Mesenchymal stem cell (in vitro differentiated cells and primary cell): ENCODE results near the gene SCN2A.
"Not testable (repeated sequence)": the region's sequence is repeated elsewhere in the genome, so short reads cannot be mapped to it uniquely, and the experiment has no call there.

ENCODE experiments used
- DNase-seq: peaks from one replicate; pipeline ENCODE4 v3.0.0-alpha.2; 2013
- H2AFZ ChIP-seq: one replicate; pipeline ENCODE4 v1.6.1; 2013; ENCODE audit warnings: low read depth, mild to moderate bottlenecking, control low read depth, inconsistent platforms, low read length, moderate library complexity
- H2AK5ac ChIP-seq: 2 replicates; pipeline ENCODE4 v1.6.1; 2013; ENCODE audit warnings: low read length, moderate library complexity, mild to moderate bottlenecking, inconsistent platforms; ENCODE audit not compliant: severe bottlenecking
- H2BK120ac ChIP-seq: one replicate; pipeline ENCODE4 v1.6.1; 2013; ENCODE audit warnings: low read depth, mild to moderate bottlenecking, inconsistent platforms, low read length, moderate library complexity
- H2BK12ac ChIP-seq, 2 experiments: one replicate each; pipeline ENCODE4 v1.6.1; 2013; ENCODE audit warnings: inconsistent platforms in 2 of 2, low read length in 2 of 2, mild to moderate bottlenecking in 2 of 2, moderate library complexity in 2 of 2, control low read depth in 1 of 2
- H2BK15ac ChIP-seq: one replicate; pipeline ENCODE4 v1.6.1; 2013; ENCODE audit warnings: mild to moderate bottlenecking, low read depth, inconsistent platforms; ENCODE audit not compliant: poor library complexity, severe bottlenecking
- H2BK5ac ChIP-seq: 2 replicates; pipeline ENCODE4 v1.6.1; 2013; ENCODE audit warnings: low read depth, mild to moderate bottlenecking, low read length, control low read depth, inconsistent platforms; ENCODE audit not compliant: poor library complexity, severe bottlenecking
- H3K14ac ChIP-seq, 2 experiments: one replicate each; pipeline ENCODE4 v1.6.1; 2013; ENCODE audit warnings: inconsistent platforms in 2 of 2, low read length in 2 of 2, control low read depth in 1 of 2, mild to moderate bottlenecking in 1 of 2, moderate library complexity in 1 of 2
- H3K18ac ChIP-seq, 2 experiments: one replicate each; pipeline ENCODE4 v1.6.1; 2013; ENCODE audit warnings: inconsistent platforms in 2 of 2, low read length in 2 of 2, control low read depth in 1 of 2, low read depth in 1 of 2, mild to moderate bottlenecking in 1 of 2
- H3K23ac ChIP-seq, 2 experiments: one replicate each; pipeline ENCODE4 v1.6.1; 2013; ENCODE audit warnings: inconsistent platforms in 2 of 2, low read length in 2 of 2, mild to moderate bottlenecking in 2 of 2, moderate library complexity in 2 of 2, control low read depth in 1 of 2
- H3K27ac ChIP-seq: 2 replicates; pipeline ENCODE4 v1.5.1; 2013; ENCODE audit warnings: mild to moderate bottlenecking, moderate library complexity, low read length, control low read depth, inconsistent platforms; ENCODE audit not compliant: poor library complexity, severe bottlenecking
- H3K27me3 ChIP-seq, 2 experiments: 2 replicates each; pipeline versions ENCODE4 v1.6.1 to v1.7.0; 2013; ENCODE audit warnings: low read length in 2 of 2, mild to moderate bottlenecking in 2 of 2, moderate library complexity in 2 of 2, control low read depth in 1 of 2, inconsistent platforms in 1 of 2; ENCODE audit not compliant: control insufficient read depth in 1 of 2, insufficient read depth in 1 of 2
- H3K36me3 ChIP-seq, 2 experiments: 2 replicates each; pipeline versions ENCODE4 v1.6.1 to v1.7.0; 2013; ENCODE audit warnings: low read length in 2 of 2, control low read depth in 1 of 2, inconsistent platforms in 1 of 2, low read depth in 1 of 2, mild to moderate bottlenecking in 1 of 2; ENCODE audit not compliant: insufficient read depth in 2 of 2, control insufficient read depth in 1 of 2
- H3K4ac ChIP-seq, 2 experiments: one replicate each; pipeline ENCODE4 v1.6.1; 2013; ENCODE audit warnings: inconsistent platforms in 2 of 2, low read length in 2 of 2, mild to moderate bottlenecking in 2 of 2, moderate library complexity in 2 of 2, control low read depth in 1 of 2, low read depth in 1 of 2
- H3K4me1 ChIP-seq: 2 replicates; pipeline ENCODE4 v1.6.1; 2013; ENCODE audit warnings: low read depth, low read length, control low read depth; ENCODE audit not compliant: control insufficient read depth, insufficient read depth
- H3K4me2 ChIP-seq: 2 replicates; pipeline ENCODE4 v1.6.1; 2013; ENCODE audit warnings: low read length, mild to moderate bottlenecking, inconsistent platforms; ENCODE audit not compliant: poor library complexity, severe bottlenecking
- H3K4me3 ChIP-seq, 2 experiments: 2 replicates each; pipeline versions ENCODE4 v1.5.1 to v1.7.0; 2013; ENCODE audit warnings: low read length in 2 of 2, mild to moderate bottlenecking in 2 of 2, control low read depth in 1 of 2, low read depth in 1 of 2; ENCODE audit not compliant: insufficient read depth in 1 of 2
- H3K79me1 ChIP-seq: replicated peaks from 2 replicates; pipeline ENCODE4 v1.6.1; 2013; ENCODE audit warnings: mild to moderate bottlenecking, control low read depth, low read length, inconsistent platforms; ENCODE audit not compliant: poor library complexity, severe bottlenecking
- H3K9ac ChIP-seq: 2 replicates; pipeline ENCODE4 v1.7.0; 2013; ENCODE audit warnings: mild to moderate bottlenecking, low read length, moderate library complexity
- H3K9me3 ChIP-seq: 2 replicates; pipeline ENCODE4 v1.7.0; 2013; ENCODE audit warnings: mild to moderate bottlenecking, low read length; ENCODE audit not compliant: control insufficient read depth
- H4K8ac ChIP-seq: one replicate; pipeline ENCODE4 v1.6.1; 2013; ENCODE audit warnings: inconsistent platforms, mild to moderate bottlenecking, low read length, moderate library complexity
- H4K91ac ChIP-seq: one replicate; pipeline ENCODE4 v1.6.1; 2013; ENCODE audit warnings: mild to moderate bottlenecking, low read length, inconsistent platforms
- WGBS: methylation state at CpG from one replicate; pipeline ENCODE4 v1.1.7; 2013; ENCODE audit warnings: mixed read lengths; 5-methylcytosine and 5-hydroxymethylcytosine counted together

Gene SCN2A

GRCh38 chr2:165390875-165391274 is 151.7 kb downstream of the SCN2A start:
- H4K91ac ChIP-seq: no peak overlapping the region
- no peak overlapping the region for H3K4me3 ChIP-seq
- H3K79me1 ChIP-seq: no peaks in the 10 kb centered on the region
- no peak overlapping the region for H3K9ac ChIP-seq
- H2AFZ ChIP-seq: no peak overlapping the region
- H2BK15ac ChIP-seq: no peak overlapping the region
- H3K27me3 ChIP-seq: no peaks in the 10 kb centered on the region
- no peaks in the 10 kb centered on the region for H3K9me3 ChIP-seq
- no peak for DNase-seq
- no peak overlapping the region for H4K8ac ChIP-seq
- H2BK12ac ChIP-seq: no peak overlapping the region
- peaks cover 0 to 7% of the 10 kb centered on the region in 2 experiments for H3K36me3 ChIP-seq
- no peak overlapping the region for H2AK5ac ChIP-seq
- H3K14ac ChIP-seq: no peak overlapping the region
- no peak overlapping the region for H3K18ac ChIP-seq
- H3K4ac ChIP-seq: no peak overlapping the region
- H3K4me2 ChIP-seq: no peak overlapping the region
- no peak overlapping the region for H3K23ac ChIP-seq
- H2BK120ac ChIP-seq: no peak overlapping the region
- H2BK5ac ChIP-seq: no peak overlapping the region
- no peaks in the 10 kb centered on the region for H3K4me1 ChIP-seq
- no peak overlapping the region for H3K27ac ChIP-seq

- no peaks in the 10 kb centered on the region for H3K4me1 ChIP-seq
- H4K8ac ChIP-seq: no peak overlapping the region
- no peak overlapping the region for H3K4me3 ChIP-seq
- no peak overlapping the region for H3K9ac ChIP-seq
- no peak for DNase-seq
- H2AFZ ChIP-seq: no peak overlapping the region
- H3K4me2 ChIP-seq: no peak overlapping the region
- H3K9me3 ChIP-seq: no peaks in the 10 kb centered on the region
- H4K91ac ChIP-seq: no peak overlapping the region
- H2BK5ac ChIP-seq: no peak overlapping the region
- H3K36me3 ChIP-seq: peaks cover 0 to 7% of the 10 kb centered on the region in 2 experiments
- no peak overlapping the region for H2AK5ac ChIP-seq
- no peaks in the 10 kb centered on the region for H3K79me1 ChIP-seq
- H2BK120ac ChIP-seq: no peak overlapping the region
- no peaks in the 10 kb centered on the region for H3K27me3 ChIP-seq
- no peak overlapping the region for H2BK12ac ChIP-seq
- WGBS: no CpG with 5 or more reads among the region's 2 CpGs
- H3K23ac ChIP-seq: no peak overlapping the region
- no peak overlapping the region for H3K14ac ChIP-seq
- no peak overlapping the region for H3K27ac ChIP-seq
- no peak overlapping the region for H3K18ac ChIP-seq
- no peak overlapping the region for H3K4ac ChIP-seq
- H2BK15ac ChIP-seq: no peak overlapping the region
Measured at GRCh38 chr2:165391791-165392190, 152.6 kb downstream of the SCN2A start.

- H3K9ac ChIP-seq, H3K9me3 ChIP-seq, H2BK15ac ChIP-seq, H3K79me1 ChIP-seq, H3K4me3 ChIP-seq, H3K23ac ChIP-seq, H3K14ac ChIP-seq, H3K27me3 ChIP-seq, H2AK5ac ChIP-seq, H4K91ac ChIP-seq, H2BK120ac ChIP-seq, H2AFZ ChIP-seq, H3K4ac ChIP-seq, H4K8ac ChIP-seq, H3K36me3 ChIP-seq, H3K18ac ChIP-seq, H3K27ac ChIP-seq, H2BK12ac ChIP-seq, H3K4me2 ChIP-seq, H3K4me1 ChIP-seq, DNase-seq, H2BK5ac ChIP-seq: not testable (repeated sequence)
- 95% methylated on average over 2 of the region's 3 CpGs for WGBS
Measured at GRCh38 chr2:165398603-165399002, 159.4 kb downstream of the SCN2A start.

GRCh38 chr2:165401285-165401852 is 162.2 kb downstream of the SCN2A start:
- no peak overlapping the region for H4K91ac ChIP-seq
- H2BK15ac ChIP-seq: no peak overlapping the region
- no peak overlapping the region for H3K23ac ChIP-seq
- no peak overlapping the region for H3K27ac ChIP-seq
- H2AFZ ChIP-seq: no peak overlapping the region
- peak; percentile 71 for DNase-seq
- no peak overlapping the region for H3K4me3 ChIP-seq
- no peak overlapping the region for H3K14ac ChIP-seq
- H3K36me3 ChIP-seq: no peaks in the 10 kb centered on the region
- no peak overlapping the region for H4K8ac ChIP-seq
- H2BK12ac ChIP-seq: no peak overlapping the region
- no peak overlapping the region for H3K9ac ChIP-seq
- no peak overlapping the region for H2BK5ac ChIP-seq
- H3K18ac ChIP-seq: no peak overlapping the region
- peaks cover 0 to 3% of the 10 kb centered on the region in 2 experiments for H3K27me3 ChIP-seq
- no CpG with 5 or more reads among the region's 5 CpGs for WGBS
- no peak overlapping the region for H2BK120ac ChIP-seq
- H3K4me2 ChIP-seq: no peak overlapping the region
- H2AK5ac ChIP-seq: no peak overlapping the region
- H3K4ac ChIP-seq: no peak overlapping the region
- H3K9me3 ChIP-seq: no peaks in the 10 kb centered on the region
- H3K79me1 ChIP-seq: no peaks in the 10 kb centered on the region
- H3K4me1 ChIP-seq: peaks cover 4% of the 10 kb centered on the region
